Left lung (tissue), 10 donors: ENCODE measurements around the gene SREBF2. TPM values are rescaled to one million over a fixed set of nuclear protein-coding genes. Genes with fewer than 3 reads are reported as not detected.

Source experiments
- ATAC-seq: fragments of 200-7000 bp; cut with Tn5 transposase; one replicate; pipeline ENCODE4 v1.9.1; 2020; ENCODE audit warnings: moderate library complexity
- DNase-seq, 4 donors: peaks; one replicate each; pipeline ENCODE4 v3.0.0-alpha.2; 2013 to 2020
- H3K27ac ChIP-seq, 2 donors: fragments of 200-600 bp; sonication (generic) in 1 of 2; one replicate each; pipeline versions ENCODE4 v1.5.0 to v1.8.0; 2020 to 2021
- H3K27me3 ChIP-seq, 2 donors: fragments of 200-600 bp; sonication (generic) in 1 of 2; one replicate each; pipeline versions ENCODE4 v1.5.0 to v1.8.0; 2020 to 2021
- H3K36me3 ChIP-seq, 2 donors: fragments of 200-600 bp; sonication (generic) in 1 of 2; one replicate each; pipeline versions ENCODE4 v1.5.0 to v1.8.0; 2020 to 2021
- H3K4me1 ChIP-seq, 2 donors: fragments of 200-600 bp; one replicate each; pipeline ENCODE4 v1.8.0; 2021
- H3K4me3 ChIP-seq, 2 donors: fragments of 200-600 bp; sonication (generic) in 1 of 2; one replicate each; pipeline versions ENCODE4 v1.5.0 to v1.8.0; 2020 to 2021; ENCODE audit warnings: mild to moderate bottlenecking in 1 of 2
- H3K9me3 ChIP-seq, 2 donors: fragments of 200-600 bp; sonication (generic) in 1 of 2; one replicate each; pipeline versions ENCODE4 v1.5.0 to v1.8.0; 2020 to 2021
- intact Hi-C, 2 donors: fragments of 100-400 bp; cut with DNase I; formaldehyde crosslinking; loops; one replicate each; pipeline versions ENCODE4 v1.11.2 to v1.14.2; 2022
- polyA plus RNA-seq, 6 donors: library from polyadenylated mRNA; unstranded; fragments of 120-200 nt; gene quantifications; one replicate each; pipeline ENCODE4 v1.2.1, GENCODE V29; 2013; ENCODE audit not compliant: insufficient read length in 6 of 6
- total RNA-seq, 2 donors: library from RNA; stranded (reverse); fragmentation: NEBNext Ultra II Directional; extraction: Animal tissue kit (Norgen Biotek cat#: 25700); gene quantifications; one replicate each; pipeline ENCODE4 v1.2.1, GENCODE V29; 2021
- TF ChIP-seq, protein P1 (sequence below), 2 donors: fragments of 200-600 bp; sonication (generic) in 1 of 2; IDR thresholded peaks; one replicate each; pipeline versions ENCODE4 v1.5.0 to v1.8.0; 2021; ENCODE audit warnings: antibody characterized with exemption in 2 of 2
- donor health status: DM: no; HTN: yes; CAD: no.
- donor health status: DM: no; HTN: no; CAD: no.

The SREBF2 gene
- total and polyA plus RNA-seq, 8 donors = 49.2 to 162 (median 75.7) TPM

DNA sequence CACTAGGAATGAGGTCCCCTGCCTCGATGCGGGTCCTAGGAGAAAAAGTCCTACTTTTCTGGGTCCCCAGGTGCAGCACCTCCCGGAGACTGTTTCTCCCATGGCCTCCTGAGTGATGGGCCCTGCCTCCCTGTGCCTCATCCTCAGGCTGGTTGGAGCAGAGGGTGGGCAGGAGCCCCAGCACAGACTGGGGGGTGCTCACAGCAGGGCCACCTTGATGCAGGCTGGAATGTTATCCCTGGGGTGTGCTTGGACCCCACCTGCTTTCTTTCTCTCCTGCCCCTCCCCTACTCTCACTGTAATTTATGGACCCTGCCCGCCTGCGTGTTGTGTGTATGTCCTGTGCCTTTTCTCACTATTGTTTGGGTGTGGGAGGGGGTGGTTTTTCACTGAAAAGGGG, 73.9 kb downstream of the SREBF2 start:
- DNase-seq = peak in 1 of 4 donors; percentile 6
- H3K27ac ChIP-seq = no peak overlapping the region
- no peak for ATAC-seq
- H3K9me3 ChIP-seq = no peaks in the 10 kb centered on the region
- TF ChIP-seq, protein P1, sequence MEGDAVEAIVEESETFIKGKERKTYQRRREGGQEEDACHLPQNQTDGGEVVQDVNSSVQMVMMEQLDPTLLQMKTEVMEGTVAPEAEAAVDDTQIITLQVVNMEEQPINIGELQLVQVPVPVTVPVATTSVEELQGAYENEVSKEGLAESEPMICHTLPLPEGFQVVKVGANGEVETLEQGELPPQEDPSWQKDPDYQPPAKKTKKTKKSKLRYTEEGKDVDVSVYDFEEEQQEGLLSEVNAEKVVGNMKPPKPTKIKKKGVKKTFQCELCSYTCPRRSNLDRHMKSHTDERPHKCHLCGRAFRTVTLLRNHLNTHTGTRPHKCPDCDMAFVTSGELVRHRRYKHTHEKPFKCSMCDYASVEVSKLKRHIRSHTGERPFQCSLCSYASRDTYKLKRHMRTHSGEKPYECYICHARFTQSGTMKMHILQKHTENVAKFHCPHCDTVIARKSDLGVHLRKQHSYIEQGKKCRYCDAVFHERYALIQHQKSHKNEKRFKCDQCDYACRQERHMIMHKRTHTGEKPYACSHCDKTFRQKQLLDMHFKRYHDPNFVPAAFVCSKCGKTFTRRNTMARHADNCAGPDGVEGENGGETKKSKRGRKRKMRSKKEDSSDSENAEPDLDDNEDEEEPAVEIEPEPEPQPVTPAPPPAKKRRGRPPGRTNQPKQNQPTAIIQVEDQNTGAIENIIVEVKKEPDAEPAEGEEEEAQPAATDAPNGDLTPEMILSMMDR (IDR thresholded peaks at IDR 0.05) = no peak
- no peak overlapping the region for H3K4me3 ChIP-seq
- peaks cover 10 to 33% of the 10 kb centered on the region in 2 donors for H3K4me1 ChIP-seq
- intact Hi-C loops = no loop called here
- H3K27me3 ChIP-seq = peaks cover 25 to 32% of the 10 kb centered on the region in 2 donors
- peaks cover 0 to 62% of the 10 kb centered on the region in 2 donors for H3K36me3 ChIP-seq

DNA sequence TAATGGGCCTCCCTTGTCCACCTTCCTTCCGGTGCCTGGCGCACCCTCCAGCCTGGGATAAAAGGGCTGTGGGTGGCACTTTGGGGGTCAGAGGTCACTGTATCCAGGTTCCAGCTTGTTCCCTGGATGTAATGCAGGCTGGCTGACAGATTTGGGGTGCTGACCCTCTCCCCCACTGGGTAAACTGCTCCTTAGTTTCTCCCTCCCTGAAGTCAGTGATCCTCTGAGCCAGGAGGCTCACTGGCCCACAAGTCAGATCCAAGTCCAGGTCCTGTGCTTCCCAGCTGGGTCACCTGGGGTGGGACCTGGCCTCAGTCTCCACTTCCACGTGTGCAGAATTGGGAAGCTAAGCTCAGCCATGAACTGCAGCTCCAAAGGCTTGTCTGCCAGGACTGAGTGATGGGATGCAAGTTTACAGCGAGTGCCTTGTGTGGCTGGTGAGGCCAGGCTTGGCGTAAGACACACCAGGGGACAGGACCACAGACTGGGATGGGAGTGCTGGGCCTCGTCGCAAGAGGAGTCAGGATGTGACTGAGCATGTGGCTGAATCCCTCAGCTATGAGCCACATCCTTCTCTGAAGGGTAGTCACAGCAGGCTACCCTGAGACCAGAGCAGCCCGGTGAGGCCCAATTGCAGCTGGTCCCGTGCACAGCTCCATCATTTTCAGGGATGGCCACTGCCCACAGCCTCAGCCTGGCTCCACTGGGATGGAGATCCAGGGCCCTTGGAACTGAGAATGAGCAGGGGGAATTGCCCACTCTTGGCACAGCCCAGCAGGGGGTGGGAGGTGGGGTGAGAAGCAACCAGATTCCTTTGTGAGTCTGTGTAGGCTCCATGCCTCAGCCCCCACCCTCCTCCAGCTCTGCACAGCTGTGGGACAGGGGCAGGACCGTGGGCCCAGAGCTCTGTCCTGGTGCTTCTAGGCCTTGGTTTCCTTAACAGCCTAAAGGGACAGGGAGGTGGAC, 74.8 kb downstream of the SREBF2 start:
- peak in 1 of 4 donors; percentile 29 for DNase-seq
- Histone ChIP-seq H3K4me3 (no peak overlapping the region), H3K27ac (no peak overlapping the region), H3K9me3 (no peaks in the 10 kb centered on the region), H3K27me3 (peaks cover 34 to 41% of the 10 kb centered on the region in 2 donors), H3K4me1 (peaks cover 10 to 33% of the 10 kb centered on the region in 2 donors), H3K36me3 (peaks cover 0 to 53% of the 10 kb centered on the region in 2 donors)
- no peak for ATAC-seq
- intact Hi-C loops = no loop called here
- TF ChIP-seq, protein P1 (IDR thresholded peaks at IDR 0.05) = no peak

DNA sequence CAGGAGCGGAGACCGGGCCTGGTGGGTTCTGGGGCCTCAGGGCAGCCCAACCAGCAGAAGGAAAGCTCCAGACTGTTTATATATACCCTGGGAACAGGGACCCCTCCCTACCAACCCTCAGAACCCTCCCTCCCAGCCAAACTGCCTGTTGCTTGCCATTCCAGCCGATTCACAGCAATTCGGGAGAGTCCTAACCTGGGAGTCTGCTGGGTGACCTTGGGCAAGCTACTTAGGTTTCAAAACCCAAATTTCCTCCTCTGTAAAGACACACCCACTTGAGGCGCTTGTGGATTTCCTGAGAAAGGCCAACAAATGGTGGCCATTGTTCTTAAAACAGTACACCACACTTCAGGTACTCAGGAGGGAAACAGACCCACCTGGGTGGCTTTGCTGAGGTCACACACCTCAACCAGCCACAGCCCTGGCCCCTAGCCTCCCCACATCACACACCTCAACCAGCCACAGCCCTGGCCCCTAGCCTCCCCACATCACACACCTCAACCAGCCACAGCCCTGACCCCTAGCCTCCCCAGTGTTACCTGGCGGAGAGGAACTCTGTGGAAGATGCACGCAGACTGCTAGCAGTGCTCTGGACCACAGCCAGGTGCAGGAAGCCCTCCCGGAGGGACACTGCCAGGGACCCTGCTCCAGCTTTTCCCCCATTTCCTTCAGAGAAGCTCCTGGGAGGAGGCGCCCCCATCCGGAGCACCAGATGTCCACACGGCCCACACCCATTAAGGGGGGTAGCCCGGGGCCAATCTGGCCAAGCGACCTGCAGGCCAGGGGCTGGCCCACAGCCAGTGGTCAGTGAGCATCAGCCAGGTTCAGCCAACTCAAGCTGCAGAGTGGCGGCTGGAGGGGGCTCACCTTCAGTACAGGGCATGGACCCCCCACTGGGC, 75.8 kb downstream of the SREBF2 start:
- intact Hi-C loops = no loop called here
- H3K9me3 ChIP-seq = no peaks in the 10 kb centered on the region
- peaks cover 43 to 50% of the 10 kb centered on the region in 2 donors for H3K27me3 ChIP-seq
- no peak for ATAC-seq
- no peak overlapping the region for H3K27ac ChIP-seq
- peaks cover 0 to 44% of the 10 kb centered on the region in 2 donors for H3K36me3 ChIP-seq
- no peak overlapping the region for H3K4me3 ChIP-seq
- TF ChIP-seq, protein P1 (IDR thresholded peaks at IDR 0.05) = no peak
- peak in 1 of 4 donors; percentile 4 for DNase-seq
- H3K4me1 ChIP-seq = peaks cover 10 to 33% of the 10 kb centered on the region in 2 donors

DNA sequence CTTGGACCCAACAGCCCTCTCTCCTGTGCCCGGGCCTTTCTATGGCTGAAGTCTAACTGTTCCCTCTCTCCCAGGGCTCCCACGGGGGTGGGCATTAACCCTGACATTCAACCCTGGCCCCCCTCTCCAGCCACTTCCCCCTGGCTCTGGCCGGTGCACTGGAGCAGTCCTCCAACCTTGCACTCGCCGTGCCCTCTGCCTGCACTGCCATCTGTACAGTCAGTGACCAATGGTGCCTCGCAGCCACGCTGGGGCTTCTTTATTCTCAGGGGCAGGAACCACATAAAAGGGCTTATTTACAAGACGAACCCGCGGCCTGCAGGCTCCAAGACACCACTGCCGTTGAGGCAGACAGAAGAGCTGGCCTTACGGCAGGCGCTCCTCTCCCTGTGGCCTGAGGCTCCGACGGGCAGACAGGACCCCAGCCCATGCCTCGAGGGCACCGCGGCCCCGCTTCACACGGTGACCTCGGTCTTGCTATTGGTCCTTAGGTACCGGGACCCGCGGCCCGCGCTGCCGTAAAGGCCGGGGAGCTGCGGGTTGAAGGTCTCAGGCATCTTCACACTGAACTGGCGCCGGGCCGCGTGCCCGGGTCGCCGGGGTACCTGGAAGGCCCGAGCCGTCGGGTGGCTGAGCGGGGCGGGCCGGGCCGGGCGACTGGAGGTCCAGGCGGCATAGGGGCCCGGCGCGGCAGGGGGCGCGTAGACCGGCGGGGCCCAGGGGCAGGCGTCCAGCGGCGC, 76.6 kb downstream of the SREBF2 start:
- Histone ChIP-seq H3K4me3 (peak overlapping the region in 1 of 2 donors; percentile 17), H3K27me3 (peaks cover 50 to 58% of the 10 kb centered on the region in 2 donors), H3K36me3 (peaks cover 0 to 36% of the 10 kb centered on the region in 2 donors), H3K27ac (no peak overlapping the region), H3K9me3 (no peaks in the 10 kb centered on the region), H3K4me1 (peaks cover 10 to 42% of the 10 kb centered on the region in 2 donors)
- ATAC-seq (no peak), DNase-seq (no peak)
- TF ChIP-seq, protein P1 (IDR thresholded peaks at IDR 0.05) = no peak
- intact Hi-C loops = no loop called here
